Stimulated activated CD4-positive, alpha-beta T cell treated with anti-CD3 and anti-CD28 coated beads, Interleukin-4, amount 100 ng/mL, for 4 hours (primary cell): ENCODE measurements around the gene TBXAS1.
"Not testable (repeated sequence)": the region's sequence is repeated elsewhere in the genome, so short reads cannot be mapped to it uniquely, and the experiment has no call there.

Experiments
- DNase-seq, 2 experiments: peaks; one replicate each; pipeline ENCODE4 v3.0.0-alpha.2; 2020

Gene TBXAS1

DNA sequence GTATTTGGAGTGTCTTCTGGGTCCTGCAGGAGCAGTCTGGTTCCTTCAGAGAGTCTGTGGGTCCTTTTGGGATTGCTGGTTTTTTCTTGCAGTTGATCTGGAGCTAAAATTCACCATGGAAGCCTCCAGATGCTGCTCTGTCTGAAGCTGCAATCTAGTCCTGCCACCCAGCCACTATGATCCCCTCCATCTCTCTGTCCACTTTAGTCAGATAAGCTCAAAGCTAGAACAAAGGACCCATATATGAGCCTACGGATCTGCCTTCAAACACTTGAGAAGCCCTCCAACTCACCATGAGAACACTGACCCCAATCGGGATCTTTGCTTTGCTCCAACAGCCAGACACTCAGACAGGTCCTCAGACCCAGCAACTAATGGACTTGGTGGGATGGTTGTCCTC lies 618 bp upstream of the TBXAS1 start:
- DNase-seq: no peak

DNA sequence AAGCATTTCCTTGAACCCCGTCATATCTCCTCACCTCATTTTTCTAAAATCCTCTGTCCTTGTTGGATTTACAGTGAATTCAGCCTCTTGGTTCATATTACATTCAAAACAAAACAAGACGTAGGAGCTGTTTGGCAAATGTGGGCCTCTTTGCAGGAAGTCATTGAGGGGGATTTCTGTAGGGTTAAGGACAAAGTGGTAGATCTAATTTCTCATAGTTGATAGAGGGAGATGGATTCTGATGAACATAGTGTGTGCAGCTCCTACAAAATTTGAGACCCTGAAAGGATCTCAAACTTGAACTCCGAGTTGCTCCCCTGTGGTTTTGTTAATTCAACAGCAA lies 682 bp downstream of the TBXAS1 start:
- no peak for DNase-seq

DNA sequence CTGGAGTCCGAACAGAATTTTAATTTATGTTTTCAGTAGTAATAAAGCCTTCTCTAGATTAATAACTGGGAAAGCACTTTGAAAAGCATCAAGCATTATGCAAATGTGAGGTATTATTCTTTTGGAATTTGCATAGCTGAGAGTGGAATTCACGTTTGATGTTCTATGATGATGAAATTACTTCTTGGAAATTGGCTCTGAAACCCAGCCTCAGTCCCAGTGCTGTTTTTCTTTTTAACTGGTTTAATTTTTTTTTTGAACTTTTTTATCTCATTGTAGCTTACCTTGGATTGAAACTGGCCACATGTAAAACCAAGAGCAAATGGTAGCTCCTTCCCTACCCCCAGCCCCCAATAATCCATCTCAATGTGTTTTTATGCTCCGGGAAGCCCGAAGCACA lies 1.2 kb downstream of the TBXAS1 start:
- no peak for DNase-seq

GRCh38 chr7:139830782-139831501 lies 1.9 kb downstream of the TBXAS1 start:
- no peak for DNase-seq

DNA sequence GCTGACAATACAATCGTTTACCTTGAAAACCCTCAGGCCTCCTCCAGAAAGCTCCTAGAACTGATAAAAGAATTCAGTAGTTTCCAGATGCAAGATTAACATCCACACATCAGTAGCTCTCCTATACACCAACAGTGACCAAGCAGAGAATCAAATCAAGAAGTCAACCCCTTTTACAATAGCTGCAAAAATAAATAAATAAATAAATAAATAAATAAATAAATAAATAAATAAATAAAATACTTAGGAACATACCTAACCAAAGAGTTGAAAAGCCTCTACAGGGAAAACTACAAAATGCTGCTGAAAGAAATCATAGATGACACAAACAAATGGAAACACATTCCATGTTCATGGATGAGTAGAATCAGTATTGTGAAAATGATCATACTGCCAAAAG lies 6.8 kb downstream of the TBXAS1 start:
- not testable (repeated sequence) for DNase-seq

DNA sequence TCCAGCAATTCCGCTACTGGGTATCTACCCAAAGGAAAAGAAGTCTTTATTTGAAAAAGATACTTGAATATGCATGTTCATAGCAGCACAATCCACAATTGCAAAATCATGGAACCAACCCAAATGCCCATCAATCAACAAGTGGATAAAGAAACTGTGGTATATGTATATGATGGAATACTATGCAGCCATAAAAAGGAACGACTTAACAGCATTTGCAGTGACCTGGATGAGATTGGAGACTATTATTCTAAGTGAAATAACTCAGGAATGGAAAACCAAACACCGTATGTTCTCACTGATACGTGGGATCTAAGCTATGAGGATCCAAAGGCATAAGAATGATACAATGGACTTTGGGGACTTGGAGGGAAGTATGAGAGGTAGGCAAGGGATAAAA lies 8.2 kb downstream of the TBXAS1 start:
- DNase-seq: not testable (repeated sequence)

GRCh38 chr7:139838276-139838675 lies 9.2 kb downstream of the TBXAS1 start:
- no peak for DNase-seq

DNA sequence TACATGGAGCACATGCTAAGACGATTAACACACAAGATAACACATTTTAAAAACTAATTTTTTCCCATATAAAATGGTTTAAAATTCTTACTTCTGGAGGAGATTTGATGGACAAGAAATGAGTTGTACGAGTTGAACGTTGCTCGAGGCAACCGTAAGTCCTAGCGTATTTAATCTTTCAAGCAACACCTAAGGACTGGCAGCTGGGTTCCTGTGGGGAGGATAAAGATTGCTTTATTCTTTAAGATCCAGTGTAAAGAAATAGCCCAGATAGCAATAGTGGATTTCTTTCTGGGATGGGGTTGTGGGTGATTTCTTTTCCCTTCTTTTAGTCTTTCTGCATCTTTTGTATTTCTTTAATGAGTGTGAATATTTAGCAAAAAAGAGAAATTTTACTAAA lies 9.8 kb downstream of the TBXAS1 start:
- DNase-seq: no peak

GRCh38 chr7:139840776-139841175 lies 11.7 kb downstream of the TBXAS1 start:
- no peak for DNase-seq

DNA sequence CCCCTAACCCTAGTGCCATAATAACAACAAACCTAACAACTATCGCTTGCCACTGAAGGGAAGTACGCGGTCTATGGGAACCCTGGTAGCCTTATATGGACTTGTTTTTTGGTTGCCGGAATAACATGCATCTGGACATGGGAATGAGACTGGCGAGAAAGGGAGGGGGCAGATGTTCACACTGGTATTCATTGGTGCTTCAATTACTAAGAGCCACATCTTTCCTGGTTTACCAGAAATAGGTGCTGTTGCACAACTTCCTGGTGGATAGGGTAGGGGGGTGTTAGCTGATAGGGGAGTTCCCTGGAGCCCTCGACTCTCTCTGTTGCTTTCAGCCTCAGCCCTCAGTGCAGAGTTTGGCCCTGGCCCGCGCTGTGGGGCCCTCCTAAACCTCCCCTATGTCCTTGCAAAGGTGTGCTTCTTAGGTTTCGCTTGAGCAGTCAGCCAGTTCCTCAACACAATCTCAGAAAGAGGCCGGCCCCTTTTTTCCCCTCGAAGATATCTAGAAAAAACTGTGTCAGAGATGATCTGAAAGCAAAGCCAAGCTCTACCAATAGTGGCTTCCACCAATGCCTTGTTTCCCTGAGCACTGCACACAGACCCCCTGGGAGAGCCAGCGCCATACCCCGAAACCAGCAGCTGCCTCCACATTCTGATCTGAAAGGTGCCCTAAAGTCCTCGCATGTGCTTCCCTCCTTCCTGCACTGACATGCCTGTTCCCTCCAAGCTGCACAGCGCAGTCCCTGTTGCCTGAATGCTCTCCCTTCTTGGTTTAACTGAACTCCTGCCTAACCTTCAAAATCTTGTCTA lies 13.5 kb downstream of the TBXAS1 start:
- DNase-seq: no peak

GRCh38 chr7:139843211-139843537 lies 14.1 kb downstream of the TBXAS1 start:
- not testable (repeated sequence) for DNase-seq

- DNase-seq: no peak
Observed at GRCh38 chr7:139844779-139845442, 15.8 kb downstream of the TBXAS1 start.

DNA sequence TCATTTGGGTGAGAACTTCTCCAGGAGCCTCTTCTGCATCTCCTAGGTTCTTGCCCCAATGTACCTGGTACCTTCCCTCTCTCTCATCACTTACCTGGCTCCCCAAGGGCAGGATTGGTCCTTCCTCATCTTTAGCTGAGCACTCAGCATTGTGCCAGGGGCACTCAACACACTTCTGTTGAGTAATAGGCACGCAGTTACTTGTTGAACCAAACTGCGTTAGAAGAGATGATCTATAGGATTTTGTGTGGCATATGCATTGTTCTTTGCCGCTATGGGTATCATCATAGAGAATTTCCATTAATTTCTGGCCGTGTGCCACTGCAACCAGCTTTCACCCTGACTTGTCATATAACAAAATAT lies 16.4 kb downstream of the TBXAS1 start:
- no peak for DNase-seq

DNA sequence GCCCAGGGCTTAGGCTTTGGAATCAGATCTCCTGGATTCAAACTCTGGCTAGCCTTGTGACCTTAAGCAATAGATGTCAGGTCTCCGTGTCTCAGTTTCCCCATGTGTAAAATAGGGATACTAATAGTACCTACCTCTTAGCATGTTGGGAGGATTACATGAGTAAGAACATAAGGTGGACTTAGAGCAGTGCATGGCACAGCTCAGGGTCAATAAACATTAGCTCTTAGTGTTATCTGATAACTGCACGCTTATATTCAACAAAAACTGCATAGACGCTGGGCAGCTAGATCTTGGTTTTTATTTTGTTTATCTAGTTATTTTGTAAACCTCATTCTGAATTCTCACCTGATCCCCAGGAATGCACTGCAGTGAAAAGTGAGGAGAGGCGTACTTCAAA lies 17.2 kb downstream of the TBXAS1 start:
- DNase-seq: no peak

DNA sequence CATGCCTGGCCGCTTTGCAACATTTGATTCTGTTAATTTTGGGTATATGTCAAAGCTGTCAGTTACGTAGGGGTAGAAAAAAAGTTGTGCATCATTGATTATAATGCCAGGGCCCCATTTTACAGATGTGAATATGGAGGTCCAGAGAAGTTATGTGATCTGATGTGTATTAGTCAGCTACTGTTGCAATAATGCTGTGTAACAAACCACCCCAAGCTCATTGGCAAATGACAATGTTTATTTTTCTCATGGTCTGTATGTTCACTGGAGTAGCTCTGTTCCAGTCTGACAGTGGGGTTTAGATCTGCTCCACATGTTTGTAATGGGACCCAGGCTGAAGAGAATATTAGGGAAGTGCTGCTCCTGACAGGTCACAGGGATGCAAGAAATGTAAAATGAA lies 19.2 kb downstream of the TBXAS1 start:
- DNase-seq: no peak

DNA sequence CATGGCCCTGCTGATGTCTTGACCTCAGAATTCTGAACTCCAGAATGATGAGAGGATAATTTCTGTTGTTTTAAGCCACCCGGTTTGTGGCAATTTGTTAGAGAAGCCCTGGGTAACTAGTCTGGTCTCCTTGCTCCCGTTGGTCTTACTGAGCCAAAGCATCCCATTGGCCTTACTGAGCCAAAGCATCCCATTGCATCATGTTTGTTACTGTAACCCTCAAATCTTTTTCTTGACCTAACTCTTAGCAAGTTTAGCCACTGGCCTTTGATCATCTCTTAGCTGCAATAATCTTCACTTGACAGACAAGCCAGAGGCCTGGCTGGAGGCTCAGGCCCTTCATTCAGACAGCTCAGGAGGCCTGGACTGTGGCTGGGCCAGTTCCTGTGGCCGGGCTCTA lies 21.8 kb downstream of the TBXAS1 start:
- no peak for DNase-seq

GRCh38 chr7:139851770-139852481 lies 22.9 kb downstream of the TBXAS1 start:
- no peak for DNase-seq

- DNase-seq: no peak
Observed at GRCh38 chr7:139852482-139852845, 23.4 kb downstream of the TBXAS1 start.

DNA sequence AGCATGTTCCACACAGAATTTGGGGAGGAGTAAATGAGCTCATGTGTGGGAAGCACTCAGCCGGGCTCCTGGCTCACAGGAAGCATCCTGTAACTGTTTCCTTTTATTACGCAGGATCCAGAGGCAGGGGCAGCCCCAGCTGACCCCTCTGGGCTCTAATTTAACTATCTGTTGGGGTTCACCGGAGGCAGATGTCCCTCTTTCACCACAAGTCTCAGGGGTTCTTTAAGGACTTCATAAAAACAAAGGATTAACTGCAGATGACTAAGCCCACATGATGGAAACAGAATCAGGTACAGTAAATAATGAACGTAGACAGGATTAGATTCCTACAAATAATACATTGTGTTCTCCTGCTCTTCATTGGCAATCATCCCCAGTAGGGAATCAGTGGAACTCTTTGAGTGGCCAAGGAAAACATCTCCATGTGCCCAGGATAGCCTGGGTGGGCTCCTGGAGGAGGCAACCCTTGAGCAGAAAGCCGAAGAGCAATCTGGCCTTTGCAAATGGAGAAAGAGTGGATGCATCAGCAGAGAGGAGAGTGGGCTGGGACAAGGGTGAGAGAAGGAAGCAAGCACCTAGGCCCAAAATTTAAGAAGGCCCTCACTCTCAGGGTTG lies 24.6 kb downstream of the TBXAS1 start:
- no peak for DNase-seq

DNA sequence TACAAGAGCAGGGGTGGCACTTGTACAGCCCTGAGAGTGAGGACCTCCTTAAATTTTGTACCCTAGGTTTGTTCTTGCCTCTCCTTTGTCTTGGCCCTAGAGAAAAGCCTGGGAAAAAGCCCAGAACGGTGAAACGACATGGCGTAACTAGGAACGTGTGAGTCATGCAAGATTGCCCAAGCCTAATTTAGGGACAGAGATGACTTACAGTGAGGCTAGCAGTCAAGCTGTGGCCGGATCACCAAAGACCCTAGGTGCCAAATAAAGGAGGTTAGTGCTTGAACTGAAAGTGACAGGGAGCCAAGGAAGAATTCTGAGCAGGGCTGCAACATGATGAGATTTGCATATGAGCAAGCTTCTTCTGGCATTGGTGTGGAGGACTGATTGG lies 25.1 kb downstream of the TBXAS1 start:
- DNase-seq: no peak

DNA sequence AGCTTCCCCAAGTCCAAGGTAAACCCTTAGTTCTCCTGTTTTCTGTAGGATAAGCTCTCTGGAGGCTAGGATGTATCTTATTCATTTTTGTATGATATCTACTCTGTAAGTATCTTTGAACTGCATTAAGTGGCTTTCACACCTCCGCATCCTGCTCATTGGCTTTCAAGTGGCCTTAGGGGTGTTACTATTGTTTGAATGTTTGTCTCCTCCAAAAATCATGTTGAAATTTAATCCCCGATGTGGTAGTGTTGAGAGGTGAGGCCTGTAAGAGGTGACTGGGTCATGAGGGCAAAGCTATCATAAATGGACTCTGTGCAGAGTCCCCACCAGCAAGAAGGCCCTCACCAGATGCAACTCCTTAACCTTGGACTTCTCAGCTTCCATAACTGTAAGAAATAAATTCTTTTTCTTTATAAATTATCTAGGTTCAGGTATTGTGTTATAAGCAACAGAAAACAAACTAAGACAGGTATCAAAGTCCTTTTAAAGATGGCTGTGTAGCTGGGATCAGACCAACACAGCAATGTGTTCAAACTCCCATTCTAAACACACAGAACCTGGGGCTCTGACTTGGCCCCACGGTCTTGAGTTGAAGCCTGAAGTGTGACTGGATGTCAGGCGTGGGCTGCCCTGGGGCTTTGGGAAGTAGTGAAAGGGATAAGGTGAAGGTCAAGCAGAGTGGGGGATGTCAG lies 25.9 kb downstream of the TBXAS1 start:
- DNase-seq: no peak

DNA sequence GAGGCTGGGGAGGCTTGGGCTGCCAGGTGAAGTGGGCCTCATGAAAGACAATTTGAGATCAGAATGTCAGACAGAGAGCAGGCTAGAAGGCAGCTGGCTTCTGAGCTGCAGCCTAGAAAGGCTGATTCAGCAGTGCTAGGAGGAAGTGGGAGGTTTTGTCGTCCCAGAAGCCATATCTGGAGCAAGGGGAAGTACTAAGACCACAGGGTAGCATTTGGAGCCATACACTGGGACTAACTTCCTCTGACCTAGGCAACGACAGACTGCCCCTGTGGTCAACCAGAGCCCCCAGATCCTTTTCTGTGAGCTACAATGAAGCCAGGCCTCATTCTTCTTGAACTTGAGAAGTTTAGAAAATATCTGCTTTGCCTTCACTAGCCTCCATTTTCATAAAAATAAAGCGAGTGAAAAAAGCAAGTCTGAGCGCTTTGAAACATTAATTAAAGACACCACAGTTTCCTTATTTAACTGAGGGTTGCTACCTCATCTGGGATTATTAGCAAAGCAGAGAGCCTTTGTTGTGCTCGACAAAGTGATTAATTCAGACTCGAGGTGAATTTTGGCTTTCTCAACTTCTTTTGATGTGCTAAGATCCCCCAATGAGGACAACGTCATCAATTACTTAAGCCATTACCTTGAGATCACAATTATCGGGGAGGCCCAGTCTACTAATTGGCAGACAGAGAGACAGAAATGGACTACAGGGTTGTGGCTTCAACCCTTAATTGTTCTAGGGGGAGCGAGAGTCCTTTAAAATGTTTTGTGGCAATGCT lies 26.6 kb downstream of the TBXAS1 start:
- no peak for DNase-seq
